GM21381 (cell line): ENCODE data around the gene BEND7.
A peak's percentile ranks its signal among the peaks of the same experiment; 100 is the strongest.
"Not testable (repeated sequence)": the region's sequence is repeated elsewhere in the genome, so short reads cannot be mapped to it uniquely, and the experiment has no call there.

Experiments used
- ATAC-seq: cut with Tn5 transposase; IDR thresholded peaks from one replicate; pipeline ENCODE4 v1.9.1; 2021; ENCODE audit warnings: mild to moderate bottlenecking, moderate library complexity; ENCODE audit not compliant: unreplicated experiment

The BEND7 gene

GRCh38 chr10:13483951-13484350 is 44.9 kb downstream of the BEND7 start:
- ATAC-seq, result no peak

- ATAC-seq, result peak; percentile 40
These were observed 45.7 kb downstream of the BEND7 start for GRCh38 chr10:13483073-13483472.

GRCh38 chr10:13481690-13482089 is 47.1 kb downstream of the BEND7 start:
- ATAC-seq, result no peak

GRCh38 chr10:13475124-13475523 is 53.7 kb downstream of the BEND7 start:
- no peak for ATAC-seq

- ATAC-seq, result no peak
These were observed 54.8 kb downstream of the BEND7 start for GRCh38 chr10:13473986-13474385.

GRCh38 chr10:13472359-13472758 is 56.5 kb downstream of the BEND7 start:
- no peak for ATAC-seq

- ATAC-seq, result no peak
These were observed 58.5 kb downstream of the BEND7 start for GRCh38 chr10:13470270-13470669.

GRCh38 chr10:13462551-13462950 is 66.3 kb downstream of the BEND7 start:
- no peak for ATAC-seq

GRCh38 chr10:13458687-13459012 is 70.2 kb downstream of the BEND7 start:
- ATAC-seq, result no peak

GRCh38 chr10:13457958-13458686 is 70.7 kb downstream of the BEND7 start:
- ATAC-seq, result no peak

GRCh38 chr10:13453896-13454295 is 74.9 kb downstream of the BEND7 start:
- ATAC-seq, result no peak

GRCh38 chr10:13450069-13450468 is 78.7 kb downstream of the BEND7 start:
- ATAC-seq, result no peak

- no peak for ATAC-seq
These were observed 79.5 kb downstream of the BEND7 start for GRCh38 chr10:13449296-13449695.

GRCh38 chr10:13448216-13448615 is 80.6 kb downstream of the BEND7 start:
- no peak for ATAC-seq

- no peak for ATAC-seq
These were observed 83.0 kb downstream of the BEND7 start for GRCh38 chr10:13445656-13446400.

GRCh38 chr10:13441476-13441875 is 87.3 kb downstream of the BEND7 start:
- ATAC-seq, result no peak

- ATAC-seq, result peak; percentile 62
These were observed 88.4 kb downstream of the BEND7 start for GRCh38 chr10:13440185-13441061.

- no peak for ATAC-seq
These were observed 89.3 kb downstream of the BEND7 start for GRCh38 chr10:13439313-13440184.

GRCh38 chr10:13437026-13437555 is 91.7 kb downstream of the BEND7 start:
- no peak for ATAC-seq

GRCh38 chr10:13427943-13428342 is 100.9 kb downstream of the BEND7 start:
- not testable (repeated sequence) for ATAC-seq
